Activated naive CD4-positive, alpha-beta T cell treated with anti-CD3 and anti-CD28 coated beads for 36 hours (primary cell): ENCODE data around the gene DCAF8. TPM values are rescaled to one million over a fixed set of nuclear protein-coding genes. Genes with fewer than 3 reads are reported as not detected.
A peak's percentile ranks its signal among the peaks of the same experiment; 100 is the strongest.

Experiments
- CTCF ChIA-PET: fragments of 350-600 bp; sonication (Branson Sonifier 250); formaldehyde crosslinking; loops from one replicate; lab custom pipeline; 2021; ENCODE audit warnings: antibody characterized with exemption; lab: Charles Lee
- DNase-seq: peaks from one replicate; pipeline ENCODE4 v3.0.0-alpha.2; 2020
- H3K27ac Mint-ChIP-seq: one replicate; pipeline ENCODE4 v1.8.0; 2021; ENCODE audit warnings: mild to moderate bottlenecking, mixed read lengths
- H3K27me3 Mint-ChIP-seq: one replicate; pipeline ENCODE4 v1.8.0; 2021; ENCODE audit warnings: low read depth, mixed read lengths
- H3K36me3 Mint-ChIP-seq: one replicate; pipeline ENCODE4 v1.8.0; 2021; ENCODE audit warnings: low read depth, mixed read lengths
- H3K4me1 Mint-ChIP-seq: one replicate; pipeline ENCODE4 v1.8.0; 2021; ENCODE audit warnings: low read depth, mixed read lengths
- H3K4me3 Mint-ChIP-seq: one replicate; pipeline ENCODE4 v1.8.0; 2021; ENCODE audit warnings: mild to moderate bottlenecking, moderate library complexity, mixed read lengths
- H3K9me3 Mint-ChIP-seq: one replicate; pipeline ENCODE4 v1.8.0; 2021; ENCODE audit warnings: mixed read lengths
- intact Hi-C: fragments of 100-400 bp; cut with micrococcal nuclease; formaldehyde crosslinking; loops from one replicate; pipeline ENCODE4 v1.15.1; 2023
- total RNA-seq, 2 experiments: library from RNA; stranded (reverse); gene quantifications; one replicate each; pipeline ENCODE4 v1.2.3, GENCODE V29; 2021

The DCAF8 gene
- total RNA-seq, 2 experiments from 2014 or later: 218 to 226 TPM

- peaks cover 18% of the 10 kb centered on the region for H3K4me1 Mint-ChIP-seq
- H3K27me3 Mint-ChIP-seq: no peaks in the 10 kb centered on the region
- peaks cover 14% of the 10 kb centered on the region for H3K36me3 Mint-ChIP-seq
- no peak overlapping the region for H3K27ac Mint-ChIP-seq
- CTCF ChIA-PET: interaction anchor here (0.6 to 2.4 kb wide), 6 partner anchors 10 to 200 kb away, joined by 3 to 11 read pairs (median 5); partner anchors contain the start of gene CASQ1
- DNase-seq: no peak
- peak overlapping the region; percentile 55 for H3K4me3 Mint-ChIP-seq
- H3K9me3 Mint-ChIP-seq: no peaks in the 10 kb centered on the region
- intact Hi-C loops: loop anchor here (1.0 kb wide), 3 partner anchors 24 to 187 kb away; partner anchors contain the start of gene IGSF8
Measured at GRCh38 chr1:160285506-160285905, 23.2 kb upstream of the DCAF8 start.

- Mint-ChIP-seq H3K36me3 (peaks cover 14% of the 10 kb centered on the region), H3K27me3 (no peaks in the 10 kb centered on the region), H3K4me1 (peaks cover 18% of the 10 kb centered on the region), H3K9me3 (no peaks in the 10 kb centered on the region), H3K4me3 (peak within 1 kb of the TSS; percentile 98), H3K27ac (peak within 1 kb of the TSS; percentile 87)
- CTCF ChIA-PET: interaction anchor here (0.5 to 2.4 kb wide), 8 partner anchors 9 to 199 kb away, joined by 3 to 11 read pairs (median 5); partner anchors contain the start of gene CASQ1
- DNase-seq: peak; percentile 97
- intact Hi-C loops: loop anchor here (1.0 kb wide), 3 partner anchors 24 to 187 kb away; partner anchors contain the start of gene IGSF8
Measured at GRCh38 chr1:160284782-160285344, 22.5 kb upstream of the DCAF8 start, which contains the start of gene PEX19. Gene PEX19 (minus strand): TSS chr1:160285133. CDS start chr1:160285124, 9 bp downstream.

- CTCF ChIA-PET: interaction anchor here (0.5 to 2.4 kb wide), 8 partner anchors 8 to 93 kb away, joined by 3 to 11 read pairs (median 6); partner anchors contain the start of gene CASQ1
- Mint-ChIP-seq H3K9me3 (no peaks in the 10 kb centered on the region), H3K36me3 (peaks cover 14% of the 10 kb centered on the region), H3K4me3 (peak overlapping the region; percentile 98), H3K27me3 (no peaks in the 10 kb centered on the region), H3K4me1 (peaks cover 18% of the 10 kb centered on the region), H3K27ac (peak overlapping the region; percentile 87)
- peak; percentile 12 for DNase-seq
- intact Hi-C loops: no loop called here
Measured at GRCh38 chr1:160284220-160284781, 22.0 kb upstream of the DCAF8 start.

GRCh38 chr1:160282807-160283206, 20.5 kb upstream of the DCAF8 start:
- no peak for DNase-seq
- intact Hi-C loops: no loop called here
- Mint-ChIP-seq H3K27ac (no peak overlapping the region), H3K36me3 (peaks cover 17% of the 10 kb centered on the region), H3K4me1 (peaks cover 18% of the 10 kb centered on the region), H3K4me3 (no peak overlapping the region), H3K27me3 (no peaks in the 10 kb centered on the region), H3K9me3 (no peaks in the 10 kb centered on the region)
- CTCF ChIA-PET: interaction anchor here (0.8 to 3.0 kb wide), 3 partner anchors 9 to 18 kb away, joined by 3 to 18 read pairs (median 5); no protein-coding TSS in a partner anchor

GRCh38 chr1:160277987-160278386, 15.6 kb upstream of the DCAF8 start:
- intact Hi-C loops: no loop called here
- Mint-ChIP-seq H3K4me3 (no peak overlapping the region), H3K27ac (no peak overlapping the region), H3K27me3 (no peaks in the 10 kb centered on the region), H3K4me1 (no peaks in the 10 kb centered on the region), H3K36me3 (peaks cover 18% of the 10 kb centered on the region), H3K9me3 (no peaks in the 10 kb centered on the region)
- CTCF ChIA-PET: interaction anchor here (0.8 to 1.0 kb wide), 2 partner anchors 69 to 87 kb away, joined by 3 read pairs; partner anchors contain the start of gene CASQ1
- no peak for DNase-seq

- intact Hi-C loops: no loop called here
- H3K27ac Mint-ChIP-seq: no peak overlapping the region
- no peaks in the 10 kb centered on the region for H3K9me3 Mint-ChIP-seq
Measured at GRCh38 chr1:160277330-160277729, 15.0 kb upstream of the DCAF8 start.

GRCh38 chr1:160271025-160271424, 8.7 kb upstream of the DCAF8 start:
- Mint-ChIP-seq H3K36me3 (no peaks in the 10 kb centered on the region), H3K4me1 (no peaks in the 10 kb centered on the region), H3K9me3 (no peaks in the 10 kb centered on the region), H3K27ac (no peak overlapping the region), H3K4me3 (no peak overlapping the region), H3K27me3 (no peaks in the 10 kb centered on the region)
- DNase-seq: no peak
- CTCF ChIA-PET: interaction anchor here (2.9 kb wide), 1 partner anchor 20 kb away, joined by 12 read pairs; no protein-coding TSS in a partner anchor
- intact Hi-C loops: no loop called here

More at GRCh38 chr1:160277330-160277729, 15.0 kb upstream of the DCAF8 start:
- H3K4me1 Mint-ChIP-seq: no peaks in the 10 kb centered on the region
- no peak overlapping the region for H3K4me3 Mint-ChIP-seq
- CTCF ChIA-PET: interaction anchor here (0.8 kb wide), 1 partner anchor 86 kb away, joined by 3 read pairs; the partner anchor contains the start of gene CASQ1
- no peaks in the 10 kb centered on the region for H3K27me3 Mint-ChIP-seq
- H3K36me3 Mint-ChIP-seq: peaks cover 15% of the 10 kb centered on the region
- DNase-seq: no peak

GRCh38 chr1:160267284-160267991, 5.1 kb upstream of the DCAF8 start:
- intact Hi-C loops: loop anchor here (10.0 kb wide), 1 partner anchor 437 kb away; no protein-coding TSS in a partner anchor
- Mint-ChIP-seq H3K4me1 (peaks cover 9% of the 10 kb centered on the region), H3K27ac (no peak overlapping the region), H3K4me3 (no peak overlapping the region), H3K27me3 (no peaks in the 10 kb centered on the region), H3K9me3 (no peaks in the 10 kb centered on the region), H3K36me3 (no peaks in the 10 kb centered on the region)
- no peak for DNase-seq
- CTCF ChIA-PET: interaction anchor here (0.6 to 1.7 kb wide), 4 partner anchors 16 to 182 kb away, joined by 3 to 7 read pairs (median 3); no protein-coding TSS in a partner anchor

- Mint-ChIP-seq H3K27ac (no peak overlapping the region), H3K27me3 (no peaks in the 10 kb centered on the region), H3K4me3 (no peak overlapping the region), H3K36me3 (peaks cover 17% of the 10 kb centered on the region), H3K9me3 (no peaks in the 10 kb centered on the region), H3K4me1 (peaks cover 23% of the 10 kb centered on the region)
- intact Hi-C loops: loop anchor here (5.0 to 10.0 kb wide), 6 partner anchors 207 to 1253 kb away; partner anchors contain the start of genes PIGM and SLAMF6
- DNase-seq: no peak
- CTCF ChIA-PET: interaction anchor here (1.0 to 3.4 kb wide), 4 partner anchors 13 to 163 kb away, joined by 3 to 27 read pairs (median 5); no protein-coding TSS in a partner anchor
Measured at GRCh38 chr1:160264795-160265307, 2.5 kb upstream of the DCAF8 start.

GRCh38 chr1:160261556-160261892, 825 bp downstream of the DCAF8 start:
- CTCF ChIA-PET: interaction anchor here (1.1 to 3.8 kb wide), 4 partner anchors 9 to 68 kb away, joined by 3 to 26 read pairs (median 12); no protein-coding TSS in a partner anchor
- peaks cover 55% of the 10 kb centered on the region for H3K4me1 Mint-ChIP-seq
- peaks cover 26% of the 10 kb centered on the region for H3K36me3 Mint-ChIP-seq
- peak; percentile 91 for DNase-seq
- peak overlapping the region; percentile 98 for H3K4me3 Mint-ChIP-seq
- no peaks in the 10 kb centered on the region for H3K27me3 Mint-ChIP-seq
- peak overlapping the region; percentile 100 for H3K27ac Mint-ChIP-seq
- H3K9me3 Mint-ChIP-seq: no peaks in the 10 kb centered on the region
- intact Hi-C loops: loop anchor here (1.0 to 10.0 kb wide), 10 partner anchors 24 to 1249 kb away; partner anchors contain the start of genes COPA, IGSF8, NCSTN and PEX19
